Cardiac muscle cell (in vitro differentiated cells and primary cell): Measurements from ENCODE around the gene TP63. TPM values are rescaled to one million over a fixed set of nuclear protein-coding genes. Genes with fewer than 3 reads are reported as not detected.

Experiments
- DNase-seq, 2 donors: peaks; one replicate each; pipeline versions ENCODE4 v3.0.0 to v3.0.0-alpha.2; 2010 to 2017; ENCODE audit warnings: low read depth in 1 of 2, low spot score in 1 of 2
- H3K27ac ChIP-seq: fragments of 200-600 bp; sonication (generic); 2 replicates; pipeline ENCODE4 v1.5.1; 2016
- H3K27me3 ChIP-seq: fragments of 200-600 bp; sonication (generic); 2 replicates; pipeline ENCODE4 v1.6.0; 2016; ENCODE audit warnings: control low read depth
- H3K36me3 ChIP-seq: fragments of 200-600 bp; sonication (generic); 2 replicates; pipeline ENCODE4 v1.5.1; 2016; ENCODE audit warnings: control low read depth
- H3K4me1 ChIP-seq: fragments of 200-600 bp; sonication (generic); 2 replicates; pipeline ENCODE4 v1.8.1; 2017; ENCODE audit warnings: low read depth, mild to moderate bottlenecking, mixed run types
- H3K4me3 ChIP-seq: fragments of 200-600 bp; sonication (generic); 2 replicates; pipeline ENCODE4 v1.5.1; 2016; ENCODE audit warnings: mild to moderate bottlenecking
- H3K9me3 ChIP-seq: fragments of 200-600 bp; sonication (generic); 2 replicates; pipeline ENCODE4 v1.5.1; 2017; ENCODE audit warnings: low read depth, mild to moderate bottlenecking, control low read depth
- CTCF ChIP-seq: IDR thresholded peaks from 2 replicates; pipeline ENCODE4 v1.5.1; 2012; ENCODE audit warnings: low read depth, mild to moderate bottlenecking, low read length
- polyA plus RNA-seq: library from polyadenylated mRNA; unstranded; fragments of >200 nt; fragmentation: Nextera tagmentation; extraction: Ambion mirVana; gene quantifications from 2 replicates; pipeline ENCODE4 v1.2.1, GENCODE V29; 2016
- total RNA-seq: library from RNA; depleted of rRNA; stranded (reverse); fragments of >200 nt; gene quantifications from 2 replicates; pipeline ENCODE4 v1.2.3, GENCODE V29; 2016

TP63 gene
- total and polyA plus RNA-seq, 2 experiments from 2014 or later, result not detected

GRCh38 chr3:189724356-189724755, 93.2 kb downstream of the TP63 start:
- TF ChIP-seq CTCF, result no peak
- H3K27me3 ChIP-seq, result no peaks in the 10 kb centered on the region
- H3K9me3 ChIP-seq, result no peaks in the 10 kb centered on the region
- H3K36me3 ChIP-seq, result no peaks in the 10 kb centered on the region
- no peak overlapping the region for H3K27ac ChIP-seq
- H3K4me1 ChIP-seq, result no peaks in the 10 kb centered on the region
- DNase-seq, result peak in 1 of 2 donors; percentile 25
- no peak overlapping the region for H3K4me3 ChIP-seq

GRCh38 chr3:189726277-189726676, 95.1 kb downstream of the TP63 start:
- DNase-seq, result no peak
- TF ChIP-seq CTCF, result no peak
- Histone ChIP-seq H3K4me1 (no peaks in the 10 kb centered on the region), H3K27ac (no peak overlapping the region), H3K4me3 (no peak overlapping the region), H3K36me3 (no peaks in the 10 kb centered on the region), H3K27me3 (no peaks in the 10 kb centered on the region), H3K9me3 (no peaks in the 10 kb centered on the region)

- TF ChIP-seq CTCF, result no peak
- no peaks in the 10 kb centered on the region for H3K36me3 ChIP-seq
Observed at GRCh38 chr3:189727158-189727557, 96.0 kb downstream of the TP63 start.

GRCh38 chr3:189727898-189728297, 96.7 kb downstream of the TP63 start:
- Histone ChIP-seq H3K9me3 (no peaks in the 10 kb centered on the region), H3K27me3 (no peaks in the 10 kb centered on the region), H3K4me3 (no peak overlapping the region), H3K4me1 (no peaks in the 10 kb centered on the region), H3K36me3 (no peaks in the 10 kb centered on the region), H3K27ac (no peak overlapping the region)
- peak in 1 of 2 donors; percentile 63 for DNase-seq
- TF ChIP-seq CTCF, result no peak

More at GRCh38 chr3:189727158-189727557, 96.0 kb downstream of the TP63 start:
- Histone ChIP-seq H3K4me1 (no peaks in the 10 kb centered on the region), H3K9me3 (no peaks in the 10 kb centered on the region), H3K27me3 (no peaks in the 10 kb centered on the region), H3K4me3 (no peak overlapping the region), H3K27ac (no peak overlapping the region)
- DNase-seq, result no peak

- Histone ChIP-seq H3K9me3 (no peaks in the 10 kb centered on the region), H3K27me3 (no peaks in the 10 kb centered on the region), H3K4me1 (no peaks in the 10 kb centered on the region), H3K4me3 (no peak overlapping the region), H3K36me3 (no peaks in the 10 kb centered on the region), H3K27ac (no peak overlapping the region)
- DNase-seq, result no peak
- TF ChIP-seq CTCF, result no peak
Observed at GRCh38 chr3:189728915-189729314, 97.7 kb downstream of the TP63 start.

- H3K4me3 ChIP-seq, result no peak overlapping the region
- no peaks in the 10 kb centered on the region for H3K4me1 ChIP-seq
- H3K27ac ChIP-seq, result no peak overlapping the region
- H3K9me3 ChIP-seq, result no peaks in the 10 kb centered on the region
- TF ChIP-seq CTCF, result no peak
- H3K36me3 ChIP-seq, result no peaks in the 10 kb centered on the region
- no peak for DNase-seq
- H3K27me3 ChIP-seq, result no peaks in the 10 kb centered on the region
Observed at GRCh38 chr3:189734061-189734460, 102.9 kb downstream of the TP63 start.
